ENCODE measurements around the gene XPNPEP1. TPM values are rescaled to one million over a fixed set of nuclear protein-coding genes. Genes with fewer than 3 reads are reported as not detected.

XPNPEP1 gene
- total and polyA plus RNA-seq, 8 donors: 21.7 to 180 (median 63.8) TPM

- intact Hi-C loops (cut with DNase I; ENCODE audit: low total_unique reads): no loop called here
- Histone ChIP-seq H3K4me1 (peaks cover 0 to 13% (median 4%) of the 10 kb centered on the region in 4 donors), H3K4me3 (no peak overlapping the region)
Observed at GRCh38 chr10:109931163-109931562, 7.9 kb upstream of the XPNPEP1 start.

DNA sequence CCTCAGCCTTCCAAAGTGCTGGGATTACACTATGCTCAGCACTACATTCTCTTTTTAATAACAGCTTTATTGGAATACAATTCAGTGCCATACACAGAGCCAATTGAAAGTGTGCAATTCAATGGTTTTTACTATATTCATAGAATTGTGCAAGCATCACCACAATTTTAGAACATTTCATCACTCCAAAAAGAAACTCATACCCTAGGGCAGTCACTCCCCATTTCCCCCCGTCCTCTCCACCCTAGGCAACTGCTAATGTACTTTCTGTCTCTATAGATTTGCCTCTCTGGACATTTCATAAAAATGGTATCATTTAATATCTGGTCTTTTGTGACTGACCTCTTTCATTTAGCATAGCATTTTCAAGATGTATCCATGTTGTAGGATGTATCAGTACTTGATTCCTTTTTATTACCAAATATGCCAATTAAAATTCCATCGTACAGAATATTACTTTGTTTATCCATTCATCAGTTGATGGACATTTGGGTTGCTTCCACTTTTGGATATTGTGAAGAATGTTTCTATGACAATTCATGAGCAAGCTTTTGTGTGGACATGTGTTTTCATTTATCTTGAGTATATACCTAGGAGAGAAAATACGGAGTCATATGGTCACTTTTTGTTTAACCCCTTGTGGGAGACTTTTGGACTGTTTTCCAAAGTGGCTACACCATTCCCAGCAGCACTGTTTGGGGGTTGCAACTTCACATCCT lies 6.3 kb upstream of the XPNPEP1 start:
- Histone ChIP-seq H3K4me3 (no peak overlapping the region), H3K36me3 (no peaks in the 10 kb centered on the region), H3K4me1 (peaks cover 0 to 8% (median 3%) of the 10 kb centered on the region in 4 donors), H3K9me3 (no peaks in the 10 kb centered on the region), H3K27me3 (no peaks in the 10 kb centered on the region), H3K27ac (no peak overlapping the region)
- no peak for TF ChIP-seq CTCF (IDR thresholded peaks at IDR 0.05)
- TF ChIP-seq EP300 (IDR thresholded peaks at IDR 0.05): no peak
- TF ChIP-seq POLR2AphosphoS5 (IDR thresholded peaks at IDR 0.05): no peak
- TF ChIP-seq POLR2A (IDR thresholded peaks at IDR 0.05): no peak
- intact Hi-C loops (cut with DNase I; ENCODE audit: low total_unique reads): no loop called here
- WGBS, 5 donors: 63 to 76% (median 72%) methylated on average over 3 of the region's 3 CpGs
- no peak for DNase-seq

More at GRCh38 chr10:109931163-109931562, 7.9 kb upstream of the XPNPEP1 start:
- no peaks in the 10 kb centered on the region for H3K27me3 ChIP-seq
- H3K9me3 ChIP-seq: no peaks in the 10 kb centered on the region
- 81 to 97% (median 92%) methylated on average over 1 of the region's 1 CpG for WGBS, 5 donors
- H3K27ac ChIP-seq: no peak overlapping the region
- TF ChIP-seq EP300 (IDR thresholded peaks at IDR 0.05): no peak
- TF ChIP-seq POLR2AphosphoS5 (IDR thresholded peaks at IDR 0.05): no peak
- no peak for TF ChIP-seq POLR2A (IDR thresholded peaks at IDR 0.05)
- TF ChIP-seq CTCF (IDR thresholded peaks at IDR 0.05): no peak
- no peaks in the 10 kb centered on the region for H3K36me3 ChIP-seq
- DNase-seq: no peak

GRCh38 chr10:109928475-109928891 lies 5.2 kb upstream of the XPNPEP1 start:
- Histone ChIP-seq H3K4me1 (peaks cover 0 to 19% (median 9%) of the 10 kb centered on the region in 4 donors), H3K9me3 (no peaks in the 10 kb centered on the region), H3K4me3 (no peak overlapping the region), H3K36me3 (no peaks in the 10 kb centered on the region), H3K27me3 (no peaks in the 10 kb centered on the region), H3K27ac (no peak overlapping the region)
- 73 to 94% (median 81%) methylated on average over 1 of the region's 1 CpG for WGBS, 5 donors
- TF ChIP-seq POLR2AphosphoS5 (IDR thresholded peaks at IDR 0.05): no peak
- TF ChIP-seq POLR2A (IDR thresholded peaks at IDR 0.05): no peak
- intact Hi-C loops (cut with DNase I; ENCODE audit: low total_unique reads): no loop called here
- peak in 1 of 2 donors; percentile 68 for DNase-seq

- H3K4me3 ChIP-seq: no peak overlapping the region
- H3K36me3 ChIP-seq: no peaks in the 10 kb centered on the region
- intact Hi-C loops (cut with DNase I; ENCODE audit: low total_unique reads): no loop called here
- H3K27ac ChIP-seq: no peak overlapping the region
- H3K4me1 ChIP-seq: peaks cover 9 to 29% (median 20%) of the 10 kb centered on the region in 4 donors
- DNase-seq: no peak
- no peaks in the 10 kb centered on the region for H3K9me3 ChIP-seq
- TF ChIP-seq POLR2A (IDR thresholded peaks at IDR 0.05) (no peak), EP300 (IDR thresholded peaks at IDR 0.05) (no peak), POLR2AphosphoS5 (IDR thresholded peaks at IDR 0.05) (no peak), CTCF (IDR thresholded peaks at IDR 0.05) (no peak)
- H3K27me3 ChIP-seq: no peaks in the 10 kb centered on the region
- WGBS, 5 donors: 76 to 90% (median 85%) methylated on average over 2 of the region's 2 CpGs
Observed at GRCh38 chr10:109926825-109927224, 3.5 kb upstream of the XPNPEP1 start.
